Islet of Langerhans (tissue), 1 donor: ENCODE data around the gene FAM241B.

Experiments used
- FAIRE-seq: peaks from one replicate; lab custom pipeline; 2011; peaks lifted over from hg19 to GRCh38; lab: Jason Lieb, UNC

The FAM241B gene

GRCh38 chr10:69666756-69667155 is 36.7 kb downstream of the FAM241B start:
- FAIRE-seq, result no peak

- no peak for FAIRE-seq
These were observed 38.7 kb downstream of the FAM241B start for GRCh38 chr10:69668721-69669120.

GRCh38 chr10:69669409-69669808 is 39.4 kb downstream of the FAM241B start:
- FAIRE-seq, result no peak

- FAIRE-seq, result no peak
These were observed 43.5 kb downstream of the FAM241B start for GRCh38 chr10:69673521-69673920.

DNA sequence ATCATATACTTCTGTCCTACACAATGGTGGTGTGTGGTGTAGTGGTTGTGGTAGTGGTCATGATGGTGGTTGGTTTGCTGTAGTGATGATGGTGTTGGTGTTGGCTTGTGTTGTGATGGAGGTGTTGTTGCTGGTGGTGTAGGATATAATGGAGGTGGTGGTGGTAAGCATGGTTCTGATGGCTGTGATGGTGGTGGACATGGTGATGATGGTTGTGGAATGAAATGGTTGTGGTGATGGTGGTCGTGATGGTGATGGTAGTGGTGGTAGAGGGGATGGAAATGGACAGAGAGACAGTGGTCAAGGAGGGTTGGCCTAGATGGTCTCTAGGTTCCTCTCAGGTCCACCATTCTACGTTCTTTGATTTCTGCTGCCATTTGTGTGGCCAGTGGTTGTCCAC is 44.7 kb downstream of the FAM241B start:
- FAIRE-seq, result no peak

GRCh38 chr10:69676301-69676700 is 46.3 kb downstream of the FAM241B start:
- no peak for FAIRE-seq

DNA sequence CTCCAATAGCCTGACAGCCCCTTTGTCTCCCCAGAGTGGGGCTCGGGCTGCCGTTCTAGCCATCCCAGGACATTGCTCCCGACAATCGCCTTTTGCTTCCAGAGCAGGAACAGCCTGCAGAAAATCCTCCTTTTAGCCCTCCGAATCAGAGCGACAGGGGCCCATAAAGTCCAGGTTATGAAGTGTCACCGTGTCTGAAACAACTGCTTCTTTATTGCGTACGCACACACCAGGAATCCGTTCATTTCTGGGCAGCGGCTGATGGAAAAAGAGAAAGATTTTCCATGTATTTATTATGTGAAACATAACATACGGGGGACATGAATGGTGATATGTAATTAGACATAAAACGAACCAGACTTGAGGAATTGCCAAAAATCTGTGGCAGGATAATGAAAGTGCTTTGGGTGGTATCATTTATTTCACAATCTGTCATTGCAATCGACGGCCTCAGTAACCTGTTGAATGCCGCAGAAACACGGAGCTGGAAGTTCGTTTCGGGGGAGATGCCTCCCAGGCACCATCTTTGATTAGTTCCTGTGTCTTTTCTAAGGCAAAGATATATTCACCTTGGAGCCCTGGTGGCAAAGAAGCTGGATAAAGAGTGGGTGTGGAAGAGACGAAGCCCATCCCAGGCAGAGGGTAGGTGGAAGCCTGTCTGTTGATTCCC is 48.1 kb downstream of the FAM241B start:
- no peak for FAIRE-seq

DNA sequence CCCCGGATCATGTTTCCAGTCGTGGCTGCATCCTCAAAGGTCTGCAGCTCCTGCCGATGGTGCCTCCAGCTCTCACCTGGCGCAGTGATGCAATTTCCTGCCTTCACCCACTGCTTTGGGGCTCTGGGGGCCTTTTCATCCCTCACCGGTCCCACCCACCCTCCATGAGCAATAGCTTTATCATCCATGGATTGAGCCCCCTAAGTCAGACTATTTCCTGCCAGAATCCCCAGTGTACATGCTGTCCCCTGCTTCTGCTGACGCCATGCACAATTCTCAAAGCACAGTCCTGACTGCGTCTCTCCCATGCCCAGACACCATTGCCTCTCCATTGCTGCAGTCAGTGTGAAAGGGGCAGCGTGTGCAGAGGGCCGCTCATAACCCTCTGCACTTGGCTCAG is 49.7 kb downstream of the FAM241B start:
- no peak for FAIRE-seq

DNA sequence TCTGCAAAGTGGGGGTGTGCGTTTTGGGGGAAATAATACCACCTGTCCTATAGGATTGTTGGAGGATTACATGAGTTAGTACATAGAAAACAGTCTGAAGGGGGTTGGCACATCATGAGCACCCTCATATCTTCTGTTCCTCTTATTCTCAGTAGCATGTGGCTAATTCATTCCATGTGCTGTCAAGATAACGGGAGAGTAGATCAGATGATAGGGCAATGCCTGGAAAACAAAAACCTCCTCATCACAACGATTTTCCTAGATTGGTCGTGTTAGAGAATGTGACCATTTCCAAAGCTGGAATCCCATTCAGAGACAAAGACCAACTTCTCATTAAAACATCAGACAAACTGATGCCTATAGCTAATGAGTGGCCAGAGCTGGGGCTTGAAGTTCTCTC is 50.6 kb downstream of the FAM241B start:
- no peak for FAIRE-seq

DNA sequence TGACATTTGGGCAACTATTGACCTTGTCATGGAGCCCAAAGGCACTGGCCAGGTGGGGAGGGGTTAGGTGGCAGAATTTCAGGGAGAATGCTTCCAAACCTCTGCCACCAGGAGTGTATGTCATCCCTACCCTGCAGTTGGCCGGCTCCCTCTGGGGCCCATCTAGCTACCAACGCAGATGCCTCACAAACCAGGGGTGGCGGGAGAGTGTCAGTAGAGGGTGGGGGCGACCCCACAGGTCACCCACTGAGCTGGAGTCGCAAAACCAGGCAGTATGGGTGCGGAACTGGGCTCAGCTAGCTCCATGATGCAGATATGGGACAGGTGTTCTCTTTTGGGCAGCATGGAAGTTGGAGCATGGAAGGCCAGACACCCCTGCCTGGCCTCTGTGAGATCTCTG is 51.4 kb downstream of the FAM241B start:
- FAIRE-seq, result no peak

GRCh38 chr10:69682955-69683474 is 53.0 kb downstream of the FAM241B start:
- no peak for FAIRE-seq
